Activated gamma-delta T cell (primary cell): ENCODE data around the gene RGS9.
"Not testable (repeated sequence)": the region's sequence is repeated elsewhere in the genome, so short reads cannot be mapped to it uniquely, and the experiment has no call there.

Source experiments
- DNase-seq: peaks from one replicate; lab custom pipeline; 2025; lab: John Stamatoyannopoulos, UW

The RGS9 gene

DNA sequence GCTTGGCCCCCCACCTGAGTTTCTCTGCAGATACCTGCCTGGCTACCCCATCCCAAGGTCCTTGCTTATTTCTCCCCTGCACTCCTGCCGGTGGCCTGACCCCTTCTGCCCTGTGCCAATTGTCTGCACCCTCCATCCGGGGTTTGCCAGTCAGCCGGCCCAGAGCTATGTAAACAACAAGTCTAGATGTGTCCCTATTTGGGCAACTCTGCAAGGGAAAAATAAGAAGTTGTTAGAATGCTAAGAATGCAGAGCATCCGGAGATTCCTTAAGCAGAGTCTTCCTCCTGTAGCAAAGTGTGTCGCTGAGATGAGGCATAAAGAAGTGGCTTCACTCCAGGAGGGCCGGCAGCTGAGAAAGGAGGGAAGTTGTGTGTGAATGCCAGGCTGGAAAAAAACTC is 46.6 kb downstream of the RGS9 start:
- no peak for DNase-seq

DNA sequence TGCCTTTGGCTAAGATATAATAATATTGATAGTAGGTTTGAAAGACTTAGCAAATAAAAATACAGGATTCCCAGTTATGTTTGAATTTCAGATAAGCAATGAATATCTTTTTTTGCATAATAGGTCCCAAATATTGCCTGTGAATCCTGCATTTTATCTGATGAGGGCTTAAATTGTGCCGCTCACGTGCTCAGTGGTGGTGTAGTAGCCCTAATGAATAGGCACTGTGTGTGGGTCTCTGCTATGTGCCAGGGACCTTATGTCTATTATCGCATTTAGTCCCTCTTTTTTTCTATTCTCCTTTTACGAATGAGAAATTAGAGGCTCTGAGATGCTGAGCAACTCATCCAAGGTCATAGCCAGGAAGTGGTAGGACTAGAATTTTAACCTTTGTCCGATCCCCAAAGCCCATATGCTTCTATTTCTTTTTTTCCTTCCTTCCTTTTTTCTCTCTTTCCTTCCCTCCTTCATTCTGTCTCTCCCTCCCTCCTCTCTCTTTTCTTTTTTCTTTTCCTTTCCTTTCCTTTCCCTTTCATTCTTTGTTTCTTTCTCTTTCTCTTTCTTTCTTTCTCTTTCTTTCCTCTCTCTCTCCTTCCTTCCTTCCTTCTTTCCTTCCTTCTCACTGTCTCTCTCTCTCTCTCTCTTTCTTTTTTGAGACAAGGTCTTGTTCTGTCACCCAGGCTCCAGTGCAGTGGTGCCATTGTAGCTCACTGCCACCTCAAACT is 47.2 kb downstream of the RGS9 start:
- no peak for DNase-seq

DNA sequence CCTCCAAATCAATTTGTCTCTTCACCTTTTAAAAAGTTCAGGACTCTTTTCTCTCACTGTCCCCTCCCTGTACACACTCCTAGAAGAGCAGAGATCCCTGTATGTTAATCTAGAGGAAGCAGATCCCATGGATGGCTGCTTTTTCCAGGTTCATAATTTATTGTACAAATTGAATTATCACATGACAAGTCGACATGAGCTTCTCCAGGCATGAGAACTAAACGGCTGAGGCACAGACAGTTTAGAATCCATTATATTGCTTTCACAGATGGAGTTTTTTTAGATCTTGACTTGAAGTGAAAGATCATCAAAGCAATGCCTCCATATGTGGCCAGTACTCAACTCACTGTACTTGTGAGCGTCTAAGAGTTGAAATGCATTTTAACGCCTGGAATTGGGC is 47.9 kb downstream of the RGS9 start:
- no peak for DNase-seq

DNA sequence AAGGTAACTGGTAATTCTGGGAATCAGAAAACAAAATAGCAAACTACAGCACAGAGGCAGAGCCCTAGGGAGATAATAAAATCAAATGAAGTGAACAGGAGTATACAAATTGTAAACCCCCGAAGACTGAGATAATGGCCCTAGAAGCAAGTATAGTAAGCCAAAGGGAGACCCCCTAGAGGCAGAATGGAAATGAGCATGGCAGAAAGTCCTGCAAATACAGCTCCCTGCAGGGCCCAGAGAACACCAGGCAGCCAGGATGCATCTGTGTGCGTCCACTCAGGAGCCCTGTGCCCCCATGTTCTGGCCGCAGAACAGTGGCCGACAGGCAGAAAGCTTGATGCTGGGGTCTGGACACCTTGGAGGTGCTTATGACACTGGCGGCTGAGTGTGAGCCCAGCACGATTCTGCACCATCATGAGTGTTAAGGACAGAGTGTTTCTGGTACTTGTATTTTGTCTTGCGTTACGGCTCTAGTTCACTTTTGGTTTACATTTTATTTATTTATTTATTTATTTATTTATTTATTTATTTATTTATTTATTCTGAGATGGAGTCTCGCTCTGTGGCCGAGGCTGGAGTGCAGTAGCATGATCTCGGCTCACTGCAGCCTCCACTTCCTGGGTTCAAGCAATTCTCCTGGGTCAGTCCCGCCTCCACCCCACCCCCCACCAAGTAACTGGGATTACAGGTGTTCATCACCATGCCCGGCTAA is 48.7 kb downstream of the RGS9 start:
- DNase-seq, result no peak

GRCh38 chr17:65190467-65191097 is 53.4 kb downstream of the RGS9 start:
- no peak for DNase-seq

DNA sequence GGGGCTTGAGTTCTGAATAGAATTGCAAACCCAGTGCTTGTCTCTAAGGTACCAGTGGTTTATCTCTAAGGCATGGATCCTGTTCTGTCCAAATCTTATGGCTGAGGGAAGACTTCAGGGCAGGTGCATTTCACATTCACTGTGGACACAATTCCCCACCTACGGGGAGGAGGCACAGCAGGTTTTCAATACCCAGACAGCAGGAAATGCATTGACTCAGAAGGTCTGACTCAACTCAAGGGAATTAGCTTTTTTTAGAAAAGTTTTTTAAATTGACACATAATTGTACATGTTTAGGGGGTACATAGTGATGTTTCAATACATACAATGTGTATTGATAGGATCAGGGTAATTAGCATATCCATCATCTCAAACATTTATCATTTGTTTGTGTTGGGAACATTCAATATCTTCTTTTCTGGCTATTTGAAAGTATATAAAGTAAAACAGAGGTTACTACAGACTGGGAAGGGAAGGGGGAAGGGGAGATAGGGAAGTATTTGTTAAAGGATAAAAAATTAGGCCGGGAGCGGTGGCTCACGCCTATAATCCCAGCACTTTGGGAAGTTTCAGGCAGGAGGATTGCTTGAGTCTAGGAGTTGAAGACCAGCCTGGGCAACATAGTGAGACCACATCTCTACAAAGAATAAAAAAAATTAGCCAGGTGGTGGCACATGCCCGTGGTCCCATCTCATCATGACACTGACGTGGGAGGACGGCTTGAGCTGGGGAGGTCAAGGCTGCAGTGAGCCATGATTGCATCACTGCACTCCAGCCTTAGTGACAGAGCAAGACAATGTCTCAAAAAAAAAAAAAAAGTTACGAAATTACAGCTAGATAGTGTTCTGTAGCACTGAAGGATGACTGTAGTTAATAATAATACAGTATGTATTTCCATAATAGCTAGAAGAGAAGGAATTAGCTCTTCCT is 54.9 kb downstream of the RGS9 start:
- DNase-seq, result no peak

- no peak for DNase-seq
Observed at GRCh38 chr17:65193305-65193704, 56.1 kb downstream of the RGS9 start.

- no peak for DNase-seq
Observed at GRCh38 chr17:65193716-65194293, 56.6 kb downstream of the RGS9 start.

DNA sequence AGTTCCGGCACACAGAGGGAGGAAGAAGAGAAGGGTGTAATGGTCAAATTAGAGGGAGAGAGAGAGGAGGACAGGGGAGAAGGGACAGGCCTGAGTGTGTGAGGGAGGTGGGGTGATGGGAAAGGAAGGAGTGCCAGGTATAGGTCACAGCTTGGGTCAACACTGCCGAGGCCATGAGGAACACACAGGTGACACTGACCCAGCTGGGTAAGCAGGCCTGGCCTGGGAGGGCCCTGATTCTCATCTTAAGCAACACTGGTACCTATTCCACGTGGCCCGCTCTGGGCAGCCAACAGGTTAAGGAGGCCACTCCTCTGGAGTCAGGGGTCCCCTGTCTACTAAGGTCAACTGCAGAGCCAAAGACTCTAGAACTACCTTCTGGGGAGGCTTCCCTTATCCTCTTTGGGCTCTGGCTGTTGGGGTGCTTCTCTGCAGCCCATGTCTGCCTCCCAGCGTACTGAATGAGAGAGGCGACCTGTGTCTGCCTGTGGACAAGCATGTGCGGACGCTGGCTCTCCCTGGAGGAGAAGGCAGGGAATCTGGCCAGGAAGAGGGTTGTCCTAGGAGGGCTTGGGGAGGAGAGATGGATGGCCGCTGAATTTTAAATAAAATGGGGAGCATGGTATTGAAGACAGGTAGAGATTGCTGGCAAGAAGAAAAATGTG is 57.6 kb downstream of the RGS9 start:
- DNase-seq, result no peak

DNA sequence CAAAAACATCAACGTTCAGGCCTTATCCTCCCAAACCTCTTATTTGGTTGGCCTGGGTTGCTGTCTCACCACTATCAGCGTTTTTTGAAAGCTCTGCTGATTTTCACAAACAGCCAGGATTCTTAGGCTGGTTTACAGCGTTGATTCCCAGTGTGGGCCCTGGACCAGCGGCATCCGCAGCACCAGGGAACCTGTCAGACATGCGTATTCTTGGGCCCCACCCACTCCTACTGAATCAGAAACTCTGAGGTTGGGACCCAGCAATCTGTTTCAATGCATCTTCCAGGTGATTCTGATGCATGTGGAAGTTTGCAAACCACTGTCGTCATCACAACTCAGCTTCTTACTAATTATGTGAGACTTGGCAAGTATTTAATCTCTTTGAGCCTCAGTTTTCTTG is 58.5 kb downstream of the RGS9 start:
- no peak for DNase-seq

GRCh38 chr17:65196617-65197016 is 59.4 kb downstream of the RGS9 start:
- no peak for DNase-seq

DNA sequence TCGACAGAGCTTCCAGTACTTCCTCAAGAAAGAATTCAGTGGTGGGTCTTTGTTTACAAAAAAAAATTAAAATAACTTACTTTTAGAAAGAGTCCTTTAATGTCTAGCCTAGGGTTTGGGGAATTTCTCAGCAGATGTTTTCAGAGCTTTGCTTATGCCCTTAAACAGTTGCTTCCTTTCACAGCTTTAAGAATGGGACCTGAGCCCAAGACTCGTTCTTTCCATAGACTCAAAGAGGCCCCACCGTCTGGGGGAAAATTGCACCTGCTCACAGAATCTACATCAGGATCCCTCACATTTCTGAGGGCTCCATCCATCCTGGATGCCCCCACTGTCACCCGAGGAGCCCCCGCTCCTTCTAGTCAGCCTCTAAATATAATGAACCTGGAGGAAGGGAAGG is 60.0 kb downstream of the RGS9 start:
- no peak for DNase-seq

DNA sequence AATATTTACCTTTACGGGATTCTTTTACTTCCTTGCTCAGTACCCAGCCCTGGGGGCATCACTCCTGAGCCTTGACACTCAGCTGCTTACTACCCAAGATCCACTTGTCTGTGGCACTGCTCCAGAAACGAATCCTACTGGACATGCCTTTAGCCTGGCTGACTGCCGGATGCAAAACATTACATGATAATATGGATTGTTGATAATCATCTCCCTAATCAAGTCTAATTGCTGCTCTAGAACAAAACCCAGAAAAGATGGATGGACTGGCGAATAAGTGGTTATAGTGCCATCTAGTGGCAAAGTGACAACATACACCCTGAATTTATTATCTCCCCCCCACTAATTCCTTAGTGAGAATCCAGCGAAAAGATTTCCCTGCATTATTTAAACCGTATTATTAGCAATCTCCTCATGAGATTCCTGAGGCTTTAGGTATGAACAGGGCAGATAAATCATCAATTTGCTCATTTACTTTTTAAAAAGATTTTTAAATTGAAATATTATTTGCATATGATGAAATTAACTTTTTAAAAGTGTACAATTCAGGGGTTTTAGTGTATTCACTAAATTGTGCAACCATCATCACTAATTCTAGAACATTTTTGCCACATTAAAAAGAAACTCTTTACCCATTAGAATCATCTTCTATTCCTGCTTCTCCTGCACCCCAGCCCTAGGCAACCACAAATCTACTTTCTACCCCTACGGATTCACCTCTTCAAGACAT is 61.6 kb downstream of the RGS9 start:
- no peak for DNase-seq

GRCh38 chr17:65201331-65201730 is 64.2 kb downstream of the RGS9 start:
- no peak for DNase-seq

GRCh38 chr17:65202844-65203571 is 65.8 kb downstream of the RGS9 start:
- no peak for DNase-seq

- DNase-seq, result no peak
Observed at GRCh38 chr17:65204001-65204400, 66.8 kb downstream of the RGS9 start.

GRCh38 chr17:65205655-65206054 is 68.5 kb downstream of the RGS9 start:
- DNase-seq, result no peak

DNA sequence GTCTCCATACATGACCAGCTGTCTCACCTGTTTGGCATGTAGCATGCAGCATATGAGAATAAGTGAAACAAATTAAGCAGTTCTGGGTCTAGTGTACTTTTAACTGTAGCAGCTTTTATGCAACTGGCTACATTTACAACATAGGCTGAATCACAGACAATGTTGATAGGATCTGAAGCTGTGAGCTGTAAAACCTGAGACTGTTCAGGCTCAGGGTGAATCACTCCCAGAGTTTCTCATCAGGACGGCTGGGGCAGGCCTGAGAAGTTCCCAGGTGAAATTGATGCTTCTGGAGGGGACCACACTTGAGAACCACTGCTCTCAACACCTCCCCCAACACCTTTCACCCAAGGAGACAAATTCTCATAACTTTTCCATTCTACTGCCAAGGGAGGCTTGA is 70.3 kb downstream of the RGS9 start:
- not testable (repeated sequence) for DNase-seq

DNA sequence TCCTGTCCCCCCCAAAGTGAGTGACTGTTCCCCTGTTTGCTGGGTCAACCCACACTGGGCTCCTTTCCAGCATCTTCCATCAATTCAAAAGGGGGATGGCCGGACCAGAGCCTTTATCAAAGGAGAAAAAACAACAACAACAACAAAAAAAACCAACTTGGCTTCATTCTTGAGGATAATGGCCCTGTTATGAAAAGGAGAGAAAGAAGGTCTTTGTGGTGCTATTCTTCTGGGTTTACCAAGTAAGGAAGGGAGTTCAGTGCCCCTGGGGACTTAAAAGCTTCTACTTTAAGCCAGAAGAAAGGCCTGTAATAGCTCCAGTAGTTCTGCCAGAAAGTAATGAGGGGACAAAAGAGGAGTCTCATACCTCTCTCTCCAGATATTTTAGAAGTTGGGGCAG is 71.5 kb downstream of the RGS9 start:
- DNase-seq, result no peak

DNA sequence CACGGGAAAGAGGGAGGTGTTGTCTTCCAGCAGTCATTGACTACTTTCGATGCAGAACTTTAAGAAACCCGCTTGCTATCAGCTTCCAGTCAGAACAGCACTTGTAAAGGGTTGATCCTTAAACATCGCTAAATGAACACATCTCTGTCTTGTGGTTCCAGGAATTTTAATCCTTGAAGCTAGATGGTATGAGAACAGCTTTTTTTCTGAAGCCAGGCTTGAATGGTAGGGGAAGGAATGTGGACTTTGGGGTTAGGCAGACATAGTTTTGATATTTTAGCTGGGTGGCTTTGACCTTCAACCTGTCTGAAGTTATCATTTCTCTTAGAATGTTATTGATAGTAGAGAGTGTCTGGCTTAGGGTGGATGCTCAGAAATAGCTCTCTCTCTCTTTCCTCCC is 81.1 kb downstream of the RGS9 start:
- DNase-seq, result no peak
